OCI-LY1 (cell line): ENCODE results near the gene KLHL29.

Source experiments
- H2AFZ ChIP-seq: fragments of 200-600 bp; sonication (generic), shearing (Covaris generic); 2 replicates; pipeline ENCODE4 v1.6.0; 2014; ENCODE audit warnings: antibody characterized with exemption, mild to moderate bottlenecking, low read length
- H3F3A ChIP-seq: fragments of 200-600 bp; sonication (generic), shearing (Covaris generic); 2 replicates; pipeline ENCODE4 v1.6.0; 2014; ENCODE audit warnings: mild to moderate bottlenecking, antibody characterized with exemption, low read length, moderate library complexity; ENCODE audit not compliant: insufficient read depth
- H3K27ac ChIP-seq: fragments of 200-600 bp; sonication (generic); 2 replicates; pipeline ENCODE4 v1.5.1; 2014; ENCODE audit warnings: low read length, mixed run types, mild to moderate bottlenecking, low read depth; ENCODE audit not compliant: poor library complexity, severe bottlenecking
- H3K27me3 ChIP-seq: fragments of 200-600 bp; sonication (generic); 2 replicates; pipeline ENCODE4 v1.6.0; 2014; ENCODE audit warnings: antibody characterized with exemption, mild to moderate bottlenecking, low read length, moderate library complexity; ENCODE audit not compliant: insufficient read depth
- H3K36me3 ChIP-seq: fragments of 200-600 bp; sonication (generic); 2 replicates; pipeline ENCODE4 v1.6.1; 2014; ENCODE audit warnings: mild to moderate bottlenecking, antibody characterized with exemption, low read length, moderate library complexity, mixed read lengths; ENCODE audit not compliant: insufficient read depth
- H3K4me1 ChIP-seq: fragments of 200-600 bp; sonication (generic); 2 replicates; pipeline ENCODE4 v1.5.1; 2014; ENCODE audit warnings: mild to moderate bottlenecking, low read length, moderate library complexity; ENCODE audit not compliant: insufficient read depth, severe bottlenecking
- H3K4me2 ChIP-seq: fragments of 200-600 bp; sonication (generic), shearing (Covaris generic); 2 replicates; pipeline ENCODE4 v1.6.1; 2014; ENCODE audit warnings: low read length
- H3K4me3 ChIP-seq: fragments of 200-600 bp; sonication (generic); 2 replicates; pipeline ENCODE4 v1.5.1; 2014; ENCODE audit warnings: low read length, low read depth, mild to moderate bottlenecking, mixed read lengths; ENCODE audit not compliant: poor library complexity, severe bottlenecking
- H3K79me2 ChIP-seq: fragments of 200-600 bp; shearing (Covaris generic); 2 replicates; pipeline ENCODE4 v1.6.1; 2016; ENCODE audit warnings: mixed run types, low read length, mixed read lengths; ENCODE audit not compliant: insufficient read depth
- H3K9ac ChIP-seq: fragments of 200-600 bp; sonication (generic), shearing (Covaris generic); 2 replicates; pipeline ENCODE4 v1.6.1; 2014; ENCODE audit warnings: mild to moderate bottlenecking, low read length, mixed read lengths
- H3K9me2 ChIP-seq: fragments of 200-600 bp; sonication (generic), shearing (Covaris generic); 2 replicates; pipeline ENCODE4 v1.6.1; 2014; ENCODE audit warnings: low read depth, mild to moderate bottlenecking, low read length, mixed read lengths
- H3K9me3 ChIP-seq: fragments of 200-600 bp; shearing (Covaris generic); 2 replicates; pipeline ENCODE4 v1.6.1; 2014; ENCODE audit warnings: low read length, mixed read lengths
- H4K20me1 ChIP-seq: fragments of 200-600 bp; sonication (generic), shearing (Covaris generic); 2 replicates; pipeline ENCODE4 v1.6.0; 2016; ENCODE audit warnings: mild to moderate bottlenecking, low read length; ENCODE audit not compliant: insufficient read depth
- EZH2 ChIP-seq: fragments of 200-600 bp; sonication (generic), shearing (Covaris generic); IDR thresholded peaks from 2 replicates; pipeline ENCODE4 v1.8.0; 2017; ENCODE audit warnings: borderline replicate concordance, mixed run types, mild to moderate bottlenecking, antibody characterized with exemption, low read length, moderate library complexity, mixed read lengths
- TF ChIP-seq, protein P1 (sequence below): fragments of 200-600 bp; sonication (generic), shearing (Covaris generic); IDR thresholded peaks from 2 replicates; pipeline ENCODE4 v1.5.1; 2017; ENCODE audit warnings: mild to moderate bottlenecking, antibody characterized with exemption, low read length, moderate library complexity, mixed read lengths

Gene KLHL29

DNA sequence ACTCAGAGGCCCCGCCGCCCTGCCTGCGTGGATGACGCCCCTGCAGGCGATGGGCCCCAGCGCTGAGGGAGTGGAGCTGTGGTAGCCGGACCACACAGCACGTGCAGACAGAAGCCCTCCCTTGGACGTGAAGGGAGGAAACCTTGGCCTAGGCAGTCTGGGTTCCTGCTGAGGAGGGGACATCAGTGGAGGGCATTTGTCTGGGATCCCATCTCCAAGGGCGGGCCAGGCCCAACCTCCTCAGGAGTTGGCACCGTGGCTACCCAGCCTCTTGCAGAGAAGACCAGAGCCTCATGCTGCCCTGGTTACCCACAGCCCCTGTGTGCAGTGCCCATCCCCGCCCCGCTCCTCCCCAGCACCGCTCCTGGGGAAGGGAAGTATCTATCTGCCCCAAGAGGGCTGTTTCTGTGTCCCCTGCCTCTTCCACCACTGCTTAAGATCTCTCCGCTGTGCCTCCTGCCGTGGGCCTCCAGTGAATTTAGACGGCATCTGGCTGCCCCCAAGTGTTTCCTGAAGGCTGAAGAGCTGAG, 241.8 kb downstream of the KLHL29 start:
- Histone ChIP-seq H3K27ac (no peak overlapping the region), H4K20me1 (no peaks in the 10 kb centered on the region), H3K9ac (no peak overlapping the region), H3K4me1 (no peaks in the 10 kb centered on the region), H3K4me2 (no peak overlapping the region), H3K36me3 (no peaks in the 10 kb centered on the region), H2AFZ (no peak overlapping the region), H3K4me3 (no peak overlapping the region), H3K9me3 (no peaks in the 10 kb centered on the region), H3K9me2 (no peaks in the 10 kb centered on the region), H3K27me3 (no peaks in the 10 kb centered on the region), H3F3A (no peaks in the 10 kb centered on the region), H3K79me2 (no peaks in the 10 kb centered on the region)
- TF ChIP-seq, protein P1, sequence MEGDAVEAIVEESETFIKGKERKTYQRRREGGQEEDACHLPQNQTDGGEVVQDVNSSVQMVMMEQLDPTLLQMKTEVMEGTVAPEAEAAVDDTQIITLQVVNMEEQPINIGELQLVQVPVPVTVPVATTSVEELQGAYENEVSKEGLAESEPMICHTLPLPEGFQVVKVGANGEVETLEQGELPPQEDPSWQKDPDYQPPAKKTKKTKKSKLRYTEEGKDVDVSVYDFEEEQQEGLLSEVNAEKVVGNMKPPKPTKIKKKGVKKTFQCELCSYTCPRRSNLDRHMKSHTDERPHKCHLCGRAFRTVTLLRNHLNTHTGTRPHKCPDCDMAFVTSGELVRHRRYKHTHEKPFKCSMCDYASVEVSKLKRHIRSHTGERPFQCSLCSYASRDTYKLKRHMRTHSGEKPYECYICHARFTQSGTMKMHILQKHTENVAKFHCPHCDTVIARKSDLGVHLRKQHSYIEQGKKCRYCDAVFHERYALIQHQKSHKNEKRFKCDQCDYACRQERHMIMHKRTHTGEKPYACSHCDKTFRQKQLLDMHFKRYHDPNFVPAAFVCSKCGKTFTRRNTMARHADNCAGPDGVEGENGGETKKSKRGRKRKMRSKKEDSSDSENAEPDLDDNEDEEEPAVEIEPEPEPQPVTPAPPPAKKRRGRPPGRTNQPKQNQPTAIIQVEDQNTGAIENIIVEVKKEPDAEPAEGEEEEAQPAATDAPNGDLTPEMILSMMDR: no peak
- TF ChIP-seq EZH2: no peak

DNA sequence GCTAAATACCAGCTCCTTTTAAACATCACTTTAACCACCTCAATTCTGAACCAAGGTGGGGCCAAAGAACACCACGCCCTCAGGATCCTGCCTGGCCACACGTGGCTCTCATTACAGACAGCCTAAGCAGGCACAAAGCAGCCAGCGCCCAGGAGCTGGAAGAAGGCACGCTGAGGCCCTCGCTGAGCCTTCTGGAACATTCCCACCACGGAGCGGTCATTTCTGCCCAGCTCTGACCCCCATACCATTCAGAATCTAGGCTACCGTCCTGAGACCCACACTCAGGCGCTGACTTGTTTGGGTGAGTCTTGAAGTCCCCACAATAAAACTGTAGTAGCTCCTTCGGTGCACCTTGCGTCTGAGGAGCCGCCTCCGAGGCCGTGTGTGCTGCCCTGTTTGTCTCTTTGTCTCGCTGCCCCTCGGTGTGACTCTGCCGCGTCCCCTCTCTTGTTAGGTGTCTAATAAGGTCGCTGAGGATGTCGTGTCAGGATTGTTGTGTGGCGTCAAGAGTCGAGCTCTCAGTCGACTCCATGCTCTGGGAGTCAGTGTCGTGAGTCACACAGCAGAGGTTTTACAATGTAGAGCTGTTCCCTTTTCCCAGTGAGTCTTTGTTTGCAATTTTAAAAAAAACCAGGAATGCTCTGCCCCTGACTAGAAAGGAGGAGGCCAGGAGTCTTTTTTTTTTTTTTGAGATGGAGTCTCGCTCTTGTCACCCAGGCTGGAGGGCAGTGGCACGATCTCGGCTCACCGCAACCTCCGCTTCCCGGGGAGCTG, 242.4 kb downstream of the KLHL29 start:
- no peak for TF ChIP-seq EZH2
- TF ChIP-seq, protein P1: no peak

DNA sequence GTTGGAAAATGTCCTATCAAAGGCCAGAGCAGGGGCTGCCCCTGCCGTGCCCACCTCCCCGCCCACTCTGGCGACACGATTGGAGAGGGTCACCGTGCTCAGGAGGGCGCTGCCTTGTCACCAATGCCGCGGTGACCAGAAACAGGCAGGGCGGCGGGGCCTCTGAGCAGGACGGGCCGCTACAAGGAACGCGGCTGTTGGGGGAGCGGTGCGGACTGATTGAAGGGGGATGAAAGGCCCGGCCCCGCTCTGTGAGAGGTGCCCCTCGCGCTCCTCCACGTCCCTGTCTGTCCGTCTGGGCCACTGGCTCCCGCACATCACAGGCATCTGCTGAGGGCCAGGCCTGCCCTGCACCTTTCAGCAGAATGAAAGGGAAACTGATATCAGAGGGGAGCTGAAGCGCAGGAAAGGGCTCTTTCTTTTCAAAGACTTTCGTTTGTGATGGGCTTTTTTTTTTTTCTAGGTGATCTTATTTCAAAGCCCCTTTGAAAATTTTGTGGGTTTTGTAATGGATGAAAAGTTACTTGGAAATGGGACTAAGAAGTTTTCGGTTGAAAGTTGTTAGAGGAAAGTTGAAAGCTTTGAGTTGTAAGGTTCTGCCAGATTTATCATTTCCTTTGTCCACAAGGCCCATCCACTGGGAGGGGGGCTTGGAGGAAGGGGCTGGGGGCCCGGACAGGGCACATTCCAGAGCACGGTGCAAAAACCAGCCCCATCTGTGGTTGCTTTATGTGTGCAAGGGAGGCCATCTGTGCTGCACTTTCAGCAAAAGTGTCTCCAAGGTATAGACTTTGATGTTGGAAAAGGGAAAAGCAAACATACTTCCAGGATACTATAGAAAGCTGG, 244.2 kb downstream of the KLHL29 start:
- H3K4me1 ChIP-seq: no peaks in the 10 kb centered on the region
- no peak for TF ChIP-seq EZH2
- TF ChIP-seq, protein P1: no peak
- H3K27me3 ChIP-seq: no peaks in the 10 kb centered on the region
- H3K9ac ChIP-seq: no peak overlapping the region
- H3F3A ChIP-seq: no peaks in the 10 kb centered on the region
- no peaks in the 10 kb centered on the region for H3K9me2 ChIP-seq
- no peak overlapping the region for H3K27ac ChIP-seq
- no peaks in the 10 kb centered on the region for H3K36me3 ChIP-seq
- no peaks in the 10 kb centered on the region for H4K20me1 ChIP-seq
- H2AFZ ChIP-seq: no peak overlapping the region
- no peaks in the 10 kb centered on the region for H3K9me3 ChIP-seq
- no peak overlapping the region for H3K4me3 ChIP-seq
- no peaks in the 10 kb centered on the region for H3K79me2 ChIP-seq
- no peak overlapping the region for H3K4me2 ChIP-seq

More for the DNA sequence above, 242.4 kb downstream of the KLHL29 start:
- no peaks in the 10 kb centered on the region for H3F3A ChIP-seq
- no peaks in the 10 kb centered on the region for H3K9me2 ChIP-seq
- no peak overlapping the region for H3K27ac ChIP-seq
- no peak overlapping the region for H3K9ac ChIP-seq
- no peak overlapping the region for H3K4me2 ChIP-seq
- H3K9me3 ChIP-seq: no peaks in the 10 kb centered on the region
- H3K36me3 ChIP-seq: no peaks in the 10 kb centered on the region
- no peaks in the 10 kb centered on the region for H3K79me2 ChIP-seq
- no peak overlapping the region for H3K4me3 ChIP-seq
- H3K27me3 ChIP-seq: no peaks in the 10 kb centered on the region
- H4K20me1 ChIP-seq: no peaks in the 10 kb centered on the region
- H2AFZ ChIP-seq: no peak overlapping the region
- H3K4me1 ChIP-seq: no peaks in the 10 kb centered on the region
